Esophagus muscularis mucosa (tissue), 4 donors: ENCODE measurements around the gene HLA-DMA. TPM values are rescaled to one million over a fixed set of nuclear protein-coding genes. Genes with fewer than 3 reads are reported as not detected.

Source experiments
- DNase-seq: peaks from one replicate; pipeline ENCODE4 v3.0.0-alpha.2; 2017; ENCODE audit errors: extremely low spot score
- H3K27ac ChIP-seq, 4 donors: fragments of 200-600 bp; sonication (generic); replicated peaks in 1 of 4; 1 replicate in 3 of 4; 2 replicates in 1 of 4; pipeline ENCODE4 v1.5.1; 2016 to 2019; ENCODE audit warnings: mild to moderate bottlenecking in 1 of 4
- H3K27me3 ChIP-seq, 4 donors: fragments of 200-600 bp; sonication (generic); one replicate each; pipeline versions ENCODE4 v1.5.1 to v1.6.0; 2016 to 2019
- H3K36me3 ChIP-seq, 4 donors: fragments of 200-600 bp; sonication (generic); one replicate each; pipeline ENCODE4 v1.5.1; 2016 to 2019
- H3K4me1 ChIP-seq, 4 donors: fragments of 200-600 bp; sonication (generic); one replicate each; pipeline ENCODE4 v1.5.1; 2016 to 2019
- H3K4me3 ChIP-seq, 4 donors: fragments of 200-600 bp; sonication (generic); 1 replicate in 2 of 4; 2 replicates in 2 of 4; pipeline ENCODE4 v1.5.1; 2016 to 2019; ENCODE audit warnings: mild to moderate bottlenecking in 4 of 4, moderate library complexity in 1 of 4
- H3K9me3 ChIP-seq, 4 donors: fragments of 200-600 bp; sonication (generic); 1 replicate in 3 of 4; 2 replicates in 1 of 4; pipeline ENCODE4 v1.5.1; 2016 to 2019
- EP300 ChIP-seq: sonication (generic); formaldehyde crosslinking; IDR thresholded peaks from one replicate; pipeline ENCODE4 v1.6.1; 2017; ENCODE audit warnings: antibody characterized with exemption
- POLR2A ChIP-seq: fragments of 450-650 bp; IDR thresholded peaks from one replicate; pipeline ENCODE4 v1.6.1; 2017; ENCODE audit warnings: antibody characterized with exemption, moderate library complexity, mild to moderate bottlenecking, low read depth
- POLR2AphosphoS5 ChIP-seq, 2 donors: sonication (generic); formaldehyde crosslinking; IDR thresholded peaks; one replicate each; pipeline ENCODE4 v1.6.1; 2017; ENCODE audit warnings: antibody characterized with exemption in 2 of 2
- WGBS: methylation state at CpG from one replicate; pipeline ENCODE4 v1.1.5; 2018; 5-methylcytosine and 5-hydroxymethylcytosine counted together
- intact Hi-C: fragments of 100-400 bp; cut with DNase I; formaldehyde crosslinking; loops from one replicate; pipeline ENCODE4 v1.15.1; 2023
- total RNA-seq, 4 donors: library from RNA; depleted of rRNA; stranded (reverse); fragments of >200 nt; gene quantifications; one replicate each; pipeline versions ENCODE4 v1.1.0 to v1.2.1, GENCODE V29; 2016
- TF ChIP-seq, protein P1 (sequence below), 3 experiments: fragments of 200-600 bp in 2 of 3; fragments of 450-650 bp in 1 of 3; sonication (generic) in 2 of 3; IDR thresholded peaks; one replicate each; pipeline ENCODE4 v1.5.1; 2017 to 2019; ENCODE audit warnings: antibody characterized with exemption in 3 of 3, mild to moderate bottlenecking in 2 of 3, moderate library complexity in 1 of 3

The HLA-DMA gene
- total RNA-seq, 4 donors from 2014 or later, result 17.2 to 26.0 (median 21.6) TPM

DNA sequence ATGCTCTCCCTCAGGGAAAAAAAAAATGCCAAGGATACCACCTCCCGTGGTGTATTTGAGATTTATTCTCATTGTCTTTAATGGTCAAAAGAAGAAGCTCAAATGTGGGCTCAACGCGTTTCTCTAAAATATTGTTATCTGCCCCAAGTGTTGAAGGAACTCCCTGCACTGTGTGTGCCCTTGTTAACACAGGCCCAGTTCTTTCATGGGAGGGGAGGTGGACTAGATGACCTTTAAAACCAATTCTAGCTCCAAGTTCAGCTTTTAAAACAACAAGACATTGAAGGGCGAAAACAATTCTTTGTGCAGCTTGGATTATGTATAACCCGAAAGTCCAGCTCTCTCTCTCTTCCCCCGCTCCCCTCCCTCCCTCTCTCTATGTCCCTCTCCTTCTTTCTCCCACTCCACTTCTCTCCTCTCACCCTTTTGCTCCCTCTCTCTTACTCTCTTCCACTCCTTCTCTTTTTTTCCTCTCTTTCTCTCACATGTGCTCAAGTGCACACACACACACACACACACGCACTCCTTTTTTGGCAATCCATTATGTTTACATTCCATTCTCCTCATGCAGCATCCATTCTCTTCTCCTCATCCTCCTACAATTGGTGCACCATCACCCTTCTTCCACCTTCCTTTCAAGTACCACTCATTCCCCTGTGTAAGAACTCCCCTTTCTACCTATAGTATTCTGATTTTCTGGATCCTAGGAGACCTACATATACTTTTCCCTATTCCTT, 20.6 kb downstream of the HLA-DMA start:
- peaks cover 0 to 4% (median 0%) of the 10 kb centered on the region in 4 donors for H3K36me3 ChIP-seq
- DNase-seq, result no peak
- no peaks in the 10 kb centered on the region for H3K4me1 ChIP-seq
- intact Hi-C loops, result loop anchor here (5.0 kb wide), 2 partner anchors 35 to 45 kb away; partner anchors contain the start of gene BRD2
- H3K4me3 ChIP-seq, result no peak overlapping the region
- no peak overlapping the region for H3K27ac ChIP-seq
- TF ChIP-seq, protein P1, sequence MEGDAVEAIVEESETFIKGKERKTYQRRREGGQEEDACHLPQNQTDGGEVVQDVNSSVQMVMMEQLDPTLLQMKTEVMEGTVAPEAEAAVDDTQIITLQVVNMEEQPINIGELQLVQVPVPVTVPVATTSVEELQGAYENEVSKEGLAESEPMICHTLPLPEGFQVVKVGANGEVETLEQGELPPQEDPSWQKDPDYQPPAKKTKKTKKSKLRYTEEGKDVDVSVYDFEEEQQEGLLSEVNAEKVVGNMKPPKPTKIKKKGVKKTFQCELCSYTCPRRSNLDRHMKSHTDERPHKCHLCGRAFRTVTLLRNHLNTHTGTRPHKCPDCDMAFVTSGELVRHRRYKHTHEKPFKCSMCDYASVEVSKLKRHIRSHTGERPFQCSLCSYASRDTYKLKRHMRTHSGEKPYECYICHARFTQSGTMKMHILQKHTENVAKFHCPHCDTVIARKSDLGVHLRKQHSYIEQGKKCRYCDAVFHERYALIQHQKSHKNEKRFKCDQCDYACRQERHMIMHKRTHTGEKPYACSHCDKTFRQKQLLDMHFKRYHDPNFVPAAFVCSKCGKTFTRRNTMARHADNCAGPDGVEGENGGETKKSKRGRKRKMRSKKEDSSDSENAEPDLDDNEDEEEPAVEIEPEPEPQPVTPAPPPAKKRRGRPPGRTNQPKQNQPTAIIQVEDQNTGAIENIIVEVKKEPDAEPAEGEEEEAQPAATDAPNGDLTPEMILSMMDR (IDR thresholded peaks at IDR 0.05), result no peak
- no peak for TF ChIP-seq POLR2AphosphoS5 (IDR thresholded peaks at IDR 0.05)
- no peak for TF ChIP-seq EP300
- no peak for TF ChIP-seq POLR2A
- H3K27me3 ChIP-seq, result no peaks in the 10 kb centered on the region
- no peaks in the 10 kb centered on the region for H3K9me3 ChIP-seq
- WGBS, result 76% methylated on average over 7 of the region's 7 CpGs

DNA sequence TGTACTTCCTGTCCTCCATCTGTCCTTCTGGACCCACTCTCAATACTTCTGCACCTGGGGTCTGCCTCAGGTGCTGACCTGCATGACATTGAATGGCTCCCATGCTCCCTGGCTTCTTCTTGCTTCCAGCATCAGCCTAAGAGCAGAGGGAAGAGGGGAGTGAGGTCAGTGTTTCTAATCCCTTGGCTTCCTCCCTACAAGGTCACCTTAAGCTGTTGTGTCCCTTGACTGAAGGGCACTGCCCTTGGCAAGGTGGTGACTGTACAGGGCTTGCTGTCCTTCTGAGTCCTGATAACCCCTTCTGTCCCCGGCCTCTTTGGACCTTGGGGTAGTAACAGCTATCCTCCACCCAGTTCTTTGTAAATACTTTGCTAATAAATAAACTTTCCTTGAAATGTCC, 21.7 kb downstream of the HLA-DMA start:
- Histone ChIP-seq H3K36me3 (no peaks in the 10 kb centered on the region), H3K4me1 (no peaks in the 10 kb centered on the region), H3K9me3 (no peaks in the 10 kb centered on the region), H3K27me3 (no peaks in the 10 kb centered on the region), H3K27ac (no peak overlapping the region), H3K4me3 (no peak overlapping the region)
- 0% methylated on average over 1 of the region's 1 CpG for WGBS
- DNase-seq, result no peak
- intact Hi-C loops, result loop anchor here (5.0 kb wide), 2 partner anchors 36 to 44 kb away; partner anchors contain the start of gene BRD2
- TF ChIP-seq EP300, result no peak
- no peak for TF ChIP-seq POLR2A
- TF ChIP-seq, protein P1 (IDR thresholded peaks at IDR 0.05), result no peak
- no peak for TF ChIP-seq POLR2AphosphoS5 (IDR thresholded peaks at IDR 0.05)

DNA sequence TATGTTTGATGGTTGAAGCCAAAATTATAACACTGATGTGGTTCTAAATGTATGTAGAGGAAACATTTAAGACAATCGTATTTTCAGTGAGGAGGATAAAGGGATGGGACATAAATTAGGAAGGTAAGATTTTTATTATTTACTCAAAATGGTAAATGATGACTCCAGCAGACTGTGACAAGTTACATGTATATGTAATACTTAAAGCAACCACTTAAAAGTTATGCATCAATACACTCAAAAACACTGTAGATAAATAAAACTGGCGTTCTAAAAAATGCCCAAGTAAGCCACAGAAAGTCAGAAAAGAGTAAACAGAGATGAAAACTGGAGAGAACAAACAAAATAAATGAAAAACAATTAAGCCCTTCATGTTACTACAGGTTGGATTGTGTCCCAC, 30.8 kb downstream of the HLA-DMA start:
- Histone ChIP-seq H3K36me3 (no peaks in the 10 kb centered on the region), H3K27me3 (peaks cover 0 to 14% (median 6%) of the 10 kb centered on the region in 4 donors), H3K9me3 (no peaks in the 10 kb centered on the region), H3K27ac (no peak overlapping the region), H3K4me1 (no peaks in the 10 kb centered on the region), H3K4me3 (no peak overlapping the region)
- TF ChIP-seq POLR2A, result no peak
- no peak for TF ChIP-seq EP300
- TF ChIP-seq, protein P1 (IDR thresholded peaks at IDR 0.05), result no peak
- no peak for TF ChIP-seq POLR2AphosphoS5 (IDR thresholded peaks at IDR 0.05)
- 93% methylated on average over 2 of the region's 2 CpGs for WGBS
- no peak for DNase-seq
- intact Hi-C loops, result no loop called here

GRCh38 chr6:32920715-32921114, 32.2 kb downstream of the HLA-DMA start:
- no peaks in the 10 kb centered on the region for H3K36me3 ChIP-seq
- H3K4me1 ChIP-seq, result no peaks in the 10 kb centered on the region
- intact Hi-C loops, result no loop called here
- H3K4me3 ChIP-seq, result no peak overlapping the region
- no peak for DNase-seq
- 40% methylated on average over 2 of the region's 2 CpGs for WGBS
- TF ChIP-seq POLR2AphosphoS5 (IDR thresholded peaks at IDR 0.05) (no peak), POLR2A (no peak), EP300 (no peak)
- TF ChIP-seq, protein P1 (IDR thresholded peaks at IDR 0.05), result no peak
- H3K27me3 ChIP-seq, result peaks cover 0 to 14% (median 6%) of the 10 kb centered on the region in 4 donors
- no peak overlapping the region for H3K27ac ChIP-seq
- no peaks in the 10 kb centered on the region for H3K9me3 ChIP-seq

DNA sequence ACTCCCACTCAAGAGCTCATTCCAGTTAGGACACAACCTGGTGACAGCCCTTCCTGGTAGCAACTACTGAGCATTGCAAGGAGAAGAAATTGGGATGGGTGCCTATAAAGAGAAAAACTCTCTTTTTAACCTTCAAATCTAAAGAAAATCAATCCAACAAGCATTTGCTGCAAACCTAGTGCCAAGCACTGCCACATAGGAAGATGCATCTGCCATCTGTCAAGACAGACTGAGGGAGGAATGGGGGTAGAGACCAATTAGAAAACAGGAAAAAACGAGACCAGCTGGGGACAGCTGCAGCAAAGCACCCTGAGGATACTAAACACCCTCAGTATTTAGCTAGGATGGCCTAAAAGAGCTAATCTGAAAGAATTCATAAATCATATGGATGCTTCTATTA, 39.9 kb downstream of the HLA-DMA start:
- no peak for DNase-seq
- 50% methylated on average over 1 of the region's 1 CpG for WGBS
- Histone ChIP-seq H3K4me3 (no peak overlapping the region), H3K9me3 (no peaks in the 10 kb centered on the region), H3K27ac (no peak overlapping the region), H3K27me3 (peaks cover 0 to 3% (median 0%) of the 10 kb centered on the region in 4 donors), H3K36me3 (no peaks in the 10 kb centered on the region), H3K4me1 (no peaks in the 10 kb centered on the region)
- intact Hi-C loops, result no loop called here
- no peak for TF ChIP-seq EP300
- TF ChIP-seq, protein P1 (IDR thresholded peaks at IDR 0.05), result no peak
- no peak for TF ChIP-seq POLR2A
- TF ChIP-seq POLR2AphosphoS5 (IDR thresholded peaks at IDR 0.05), result no peak
